Esophagus muscularis mucosa (tissue), 4 donors: ENCODE data around the gene ATF5.

Experiments used
- EP300 ChIP-seq: sonication (generic); formaldehyde crosslinking; IDR thresholded peaks from one replicate; pipeline ENCODE4 v1.6.1; 2017; ENCODE audit warnings: antibody characterized with exemption
- POLR2A ChIP-seq: fragments of 450-650 bp; IDR thresholded peaks from one replicate; pipeline ENCODE4 v1.6.1; 2017; ENCODE audit warnings: antibody characterized with exemption, moderate library complexity, mild to moderate bottlenecking, low read depth
- POLR2AphosphoS5 ChIP-seq, 2 donors: sonication (generic); formaldehyde crosslinking; IDR thresholded peaks; one replicate each; pipeline ENCODE4 v1.6.1; 2017; ENCODE audit warnings: antibody characterized with exemption in 2 of 2
- TF ChIP-seq, protein P1 (sequence below), 3 experiments: fragments of 200-600 bp in 2 of 3; fragments of 450-650 bp in 1 of 3; sonication (generic) in 2 of 3; IDR thresholded peaks; one replicate each; pipeline ENCODE4 v1.5.1; 2017 to 2019; ENCODE audit warnings: antibody characterized with exemption in 3 of 3, mild to moderate bottlenecking in 2 of 3, moderate library complexity in 1 of 3

- no peak for TF ChIP-seq EP300
- TF ChIP-seq, protein P1, sequence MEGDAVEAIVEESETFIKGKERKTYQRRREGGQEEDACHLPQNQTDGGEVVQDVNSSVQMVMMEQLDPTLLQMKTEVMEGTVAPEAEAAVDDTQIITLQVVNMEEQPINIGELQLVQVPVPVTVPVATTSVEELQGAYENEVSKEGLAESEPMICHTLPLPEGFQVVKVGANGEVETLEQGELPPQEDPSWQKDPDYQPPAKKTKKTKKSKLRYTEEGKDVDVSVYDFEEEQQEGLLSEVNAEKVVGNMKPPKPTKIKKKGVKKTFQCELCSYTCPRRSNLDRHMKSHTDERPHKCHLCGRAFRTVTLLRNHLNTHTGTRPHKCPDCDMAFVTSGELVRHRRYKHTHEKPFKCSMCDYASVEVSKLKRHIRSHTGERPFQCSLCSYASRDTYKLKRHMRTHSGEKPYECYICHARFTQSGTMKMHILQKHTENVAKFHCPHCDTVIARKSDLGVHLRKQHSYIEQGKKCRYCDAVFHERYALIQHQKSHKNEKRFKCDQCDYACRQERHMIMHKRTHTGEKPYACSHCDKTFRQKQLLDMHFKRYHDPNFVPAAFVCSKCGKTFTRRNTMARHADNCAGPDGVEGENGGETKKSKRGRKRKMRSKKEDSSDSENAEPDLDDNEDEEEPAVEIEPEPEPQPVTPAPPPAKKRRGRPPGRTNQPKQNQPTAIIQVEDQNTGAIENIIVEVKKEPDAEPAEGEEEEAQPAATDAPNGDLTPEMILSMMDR (IDR thresholded peaks at IDR 0.05) = no peak
- TF ChIP-seq POLR2AphosphoS5 (IDR thresholded peaks at IDR 0.05) = no peak
- TF ChIP-seq POLR2A = no peak
These were observed 28.4 kb downstream of the ATF5 start for GRCh38 chr19:49957262-49957915.
